BE2C (cell line): ENCODE results near the gene CEP192.
"Not testable (repeated sequence)": the region's sequence is repeated elsewhere in the genome, so short reads cannot be mapped to it uniquely, and the experiment has no call there.

Source experiments
- DNase-seq: peaks from one replicate; pipeline ENCODE4 v3.0.0-alpha.2; 2020
- H3K27me3 ChIP-seq: fragments of 250-450 bp; sonication (Bioruptor Pico); 2 replicates; pipeline ENCODE4 v1.5.1; 2020; ENCODE audit warnings: mild to moderate bottlenecking
- H3K36me3 ChIP-seq: fragments of 250-450 bp; sonication (Bioruptor Pico); 2 replicates; pipeline ENCODE4 v1.5.1; 2020; ENCODE audit warnings: mild to moderate bottlenecking
- H3K4me1 ChIP-seq: fragments of 250-450 bp; sonication (Bioruptor Pico); 2 replicates; pipeline ENCODE4 v1.5.1; 2020
- H3K4me3 ChIP-seq: 2 replicates; pipeline ENCODE4 v1.5.1; 2011; ENCODE audit warnings: low read depth, low read length
- H3K9me3 ChIP-seq: fragments of 250-450 bp; sonication (Bioruptor Pico); 2 replicates; pipeline ENCODE4 v1.5.1; 2020
- CTCF ChIP-seq: IDR thresholded peaks from 2 replicates; pipeline ENCODE4 v1.5.1; 2012; ENCODE audit warnings: mild to moderate bottlenecking, low read depth, low read length

Gene CEP192

GRCh38 chr18:13096232-13096631, 105.1 kb downstream of the CEP192 start:
- Histone ChIP-seq H3K4me1 (no peaks in the 10 kb centered on the region), H3K36me3 (no peaks in the 10 kb centered on the region; the same call in 1 of the 2 replicates), H3K27me3 (no peaks in the 10 kb centered on the region), H3K9me3 (no peaks in the 10 kb centered on the region), H3K4me3 (no peak overlapping the region)
- TF ChIP-seq CTCF = no peak
- no peak for DNase-seq

GRCh38 chr18:13096719-13097118, 105.6 kb downstream of the CEP192 start:
- no peak for TF ChIP-seq CTCF
- Histone ChIP-seq H3K27me3 (no peaks in the 10 kb centered on the region), H3K9me3 (no peaks in the 10 kb centered on the region), H3K36me3 (no peaks in the 10 kb centered on the region; the same call in 1 of the 2 replicates), H3K4me1 (no peaks in the 10 kb centered on the region), H3K4me3 (no peak overlapping the region)
- no peak for DNase-seq

- H3K4me1 ChIP-seq, H3K9me3 ChIP-seq, H3K36me3 ChIP-seq, H3K27me3 ChIP-seq, H3K4me3 ChIP-seq, DNase-seq: not testable (repeated sequence)
Measured at GRCh38 chr18:13098104-13098503, 106.9 kb downstream of the CEP192 start.

GRCh38 chr18:13099113-13099512, 108.0 kb downstream of the CEP192 start:
- TF ChIP-seq CTCF = no peak
- no peak for DNase-seq
- Histone ChIP-seq H3K4me1 (no peaks in the 10 kb centered on the region), H3K36me3 (no peaks in the 10 kb centered on the region; the same call in 1 of the 2 replicates), H3K4me3 (no peak overlapping the region), H3K27me3 (no peaks in the 10 kb centered on the region), H3K9me3 (no peaks in the 10 kb centered on the region)

- Histone ChIP-seq H3K36me3 (peaks cover 10% of the 10 kb centered on the region), H3K9me3 (no peaks in the 10 kb centered on the region), H3K4me3 (no peak overlapping the region), H3K4me1 (no peaks in the 10 kb centered on the region), H3K27me3 (no peaks in the 10 kb centered on the region)
- TF ChIP-seq CTCF = no peak
- no peak for DNase-seq
Measured at GRCh38 chr18:13100942-13101658, 109.9 kb downstream of the CEP192 start.

GRCh38 chr18:13101659-13102197, 110.6 kb downstream of the CEP192 start:
- TF ChIP-seq CTCF = no peak
- Histone ChIP-seq H3K9me3 (no peaks in the 10 kb centered on the region), H3K4me3 (no peak overlapping the region), H3K27me3 (no peaks in the 10 kb centered on the region), H3K4me1 (no peaks in the 10 kb centered on the region), H3K36me3 (peaks cover 13% of the 10 kb centered on the region)
- no peak for DNase-seq
